ENCODE results near the gene CSK.
"Not testable (repeated sequence)": the region's sequence is repeated elsewhere in the genome, so short reads cannot be mapped to it uniquely, and the experiment has no call there.

CSK gene

GRCh38 chr15:74770211-74770903 lies 11.5 kb upstream of the CSK start:
- DNase-seq (ENCODE audit: low read depth) = no peak

GRCh38 chr15:74773329-74773728 lies 8.6 kb upstream of the CSK start:
- no peak for DNase-seq (ENCODE audit: low read depth)

DNA sequence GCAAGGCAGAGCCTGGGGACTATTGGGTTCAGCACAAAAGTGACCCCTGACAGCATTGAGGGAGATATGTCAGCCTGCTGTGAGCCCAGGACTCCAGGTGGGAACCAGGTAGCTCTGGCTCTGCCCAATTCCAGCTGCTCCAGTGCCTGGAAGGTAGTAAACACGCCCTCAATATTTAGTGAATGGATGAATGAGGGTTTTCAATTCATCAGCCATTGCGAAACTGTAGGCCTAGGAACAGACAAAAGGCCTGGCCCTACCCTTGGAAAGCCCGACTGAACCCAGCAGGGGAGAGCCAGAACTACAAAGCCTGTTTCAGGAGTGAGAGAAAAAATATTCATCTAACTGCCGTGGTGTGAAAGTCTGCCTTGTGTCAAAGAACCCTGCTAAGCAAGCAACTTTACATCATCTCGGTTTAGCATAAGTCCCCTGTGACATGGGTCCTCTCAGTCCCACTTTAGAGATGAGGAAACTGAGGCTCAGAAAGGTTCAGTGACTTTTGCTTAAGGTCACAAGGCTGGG lies 8.1 kb upstream of the CSK start:
- no peak for DNase-seq (ENCODE audit: low read depth)

GRCh38 chr15:74775132-74775562 lies 6.7 kb upstream of the CSK start:
- no peak for DNase-seq (ENCODE audit: low read depth)

GRCh38 chr15:74775894-74776293 lies 6.0 kb upstream of the CSK start:
- DNase-seq (ENCODE audit: low read depth) = no peak

GRCh38 chr15:74776821-74777768 lies 4.8 kb upstream of the CSK start:
- peak; percentile 36 for DNase-seq (ENCODE audit: low read depth)

- DNase-seq (ENCODE audit: low read depth) = no peak
These were observed 3.9 kb upstream of the CSK start for GRCh38 chr15:74777769-74778598.

GRCh38 chr15:74778599-74778970 lies 3.3 kb upstream of the CSK start:
- no peak for DNase-seq (ENCODE audit: low read depth)

DNA sequence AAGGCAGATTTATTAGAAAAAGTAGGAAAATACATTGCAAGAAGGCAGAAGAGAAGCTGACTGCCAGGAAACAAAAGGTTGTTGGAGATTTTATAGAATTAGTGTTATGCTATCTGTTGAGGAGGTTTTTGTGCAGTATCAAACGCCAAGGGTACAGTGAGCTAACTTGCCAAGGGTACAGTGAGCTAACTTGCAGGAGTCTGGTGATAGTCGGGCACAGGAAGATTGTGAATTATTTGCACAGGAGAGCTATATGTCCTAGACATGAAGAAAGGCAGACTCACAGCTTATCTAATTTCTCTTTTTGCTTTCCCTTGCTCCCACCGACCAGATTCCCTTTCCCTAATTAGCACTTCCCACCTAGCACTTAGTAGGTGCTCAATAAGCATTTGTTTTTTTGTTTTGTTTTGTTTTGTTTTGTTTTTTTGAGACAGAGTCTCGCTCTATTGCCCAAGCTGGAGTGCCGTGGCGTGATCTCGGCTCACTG lies 2.7 kb upstream of the CSK start:
- DNase-seq (ENCODE audit: low read depth) = no peak

DNA sequence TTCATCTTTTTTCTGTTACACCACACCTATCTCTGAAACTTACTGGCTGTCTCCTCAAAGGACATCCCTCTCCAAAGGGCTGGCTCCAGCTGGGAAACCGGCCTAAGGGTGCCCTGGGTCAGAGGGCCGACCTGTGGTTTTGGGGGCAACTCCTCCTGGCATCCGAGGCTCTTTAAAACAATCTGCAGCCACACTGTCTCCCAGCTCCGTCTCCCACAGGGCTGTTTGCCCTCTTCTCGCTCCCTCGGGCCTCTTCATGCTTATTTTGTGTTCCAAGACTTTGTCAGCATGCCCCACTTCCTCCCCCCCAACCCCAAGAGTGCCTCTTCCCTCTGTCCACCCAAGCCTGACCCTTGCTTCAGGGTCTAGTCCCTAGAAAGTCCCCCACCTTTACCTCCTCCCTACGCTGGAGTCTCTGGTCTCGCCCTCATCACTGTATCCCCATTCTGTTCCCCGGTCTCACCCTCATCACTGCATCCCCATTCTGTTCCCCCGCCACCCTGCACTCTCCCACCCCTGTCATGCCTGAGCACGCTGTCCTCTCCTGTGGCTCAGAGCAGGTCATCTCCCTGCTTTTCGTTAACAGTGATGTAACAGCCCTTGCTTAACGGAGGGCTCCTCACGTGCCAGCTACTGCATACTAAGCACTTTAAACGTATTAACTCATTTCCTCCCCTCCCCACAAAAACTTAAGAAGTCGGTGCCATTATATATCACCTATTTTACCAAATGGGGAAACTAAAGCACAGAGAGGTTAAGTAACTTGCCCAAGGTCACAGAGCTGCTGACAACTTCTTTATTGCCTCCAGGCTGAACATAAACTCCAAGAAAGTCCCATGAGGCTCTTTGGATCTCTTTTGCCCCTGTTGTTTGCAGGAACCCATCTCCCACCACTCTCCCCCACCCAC lies 1.1 kb upstream of the CSK start:
- DNase-seq (ENCODE audit: low read depth) = no peak

- DNase-seq (ENCODE audit: low read depth) = peak; percentile 48
These were observed 585 bp downstream of the CSK start for GRCh38 chr15:74782259-74783071.

DNA sequence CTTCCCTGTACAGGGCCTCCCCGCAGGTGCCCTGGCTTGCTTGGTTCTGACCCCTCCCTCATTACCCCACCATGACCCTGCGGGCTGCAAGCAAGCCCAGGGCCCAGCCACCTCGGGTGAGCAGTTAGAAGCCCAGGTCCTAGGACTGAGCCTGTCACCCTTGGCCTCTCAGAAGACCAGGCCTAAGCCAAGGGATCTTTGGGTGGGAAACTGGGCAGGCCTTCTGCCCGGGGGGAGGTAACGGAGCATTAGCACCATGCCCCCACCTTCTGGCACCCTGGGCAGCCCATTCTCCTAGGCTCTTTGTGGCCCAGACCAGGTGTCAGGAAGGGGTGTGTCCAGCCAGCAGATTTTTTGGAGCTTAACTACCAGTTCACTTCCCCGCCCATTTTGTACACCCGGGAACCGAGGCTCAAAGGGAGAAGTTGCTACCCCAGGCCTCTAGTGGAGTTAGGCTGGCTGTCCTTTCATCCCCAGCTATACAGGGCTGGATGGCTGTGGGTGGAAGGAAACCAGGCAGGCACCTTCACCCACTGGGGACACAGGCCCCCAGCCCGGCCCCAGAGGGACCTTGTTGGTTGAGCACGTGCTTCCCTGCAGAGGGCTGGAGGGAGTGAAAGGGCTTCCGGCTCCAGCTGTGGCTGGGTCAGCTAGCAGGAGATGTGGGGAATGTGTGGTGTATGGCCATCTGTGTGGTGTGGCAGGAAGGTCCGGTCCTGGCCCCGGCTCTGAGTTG lies 1.4 kb downstream of the CSK start:
- DNase-seq (ENCODE audit: low read depth) = peak; percentile 34

- no peak for DNase-seq (ENCODE audit: low read depth)
These were observed 1.9 kb downstream of the CSK start for GRCh38 chr15:74783808-74784175.

GRCh38 chr15:74784426-74785193 lies 2.7 kb downstream of the CSK start:
- DNase-seq (ENCODE audit: low read depth) = no peak

DNA sequence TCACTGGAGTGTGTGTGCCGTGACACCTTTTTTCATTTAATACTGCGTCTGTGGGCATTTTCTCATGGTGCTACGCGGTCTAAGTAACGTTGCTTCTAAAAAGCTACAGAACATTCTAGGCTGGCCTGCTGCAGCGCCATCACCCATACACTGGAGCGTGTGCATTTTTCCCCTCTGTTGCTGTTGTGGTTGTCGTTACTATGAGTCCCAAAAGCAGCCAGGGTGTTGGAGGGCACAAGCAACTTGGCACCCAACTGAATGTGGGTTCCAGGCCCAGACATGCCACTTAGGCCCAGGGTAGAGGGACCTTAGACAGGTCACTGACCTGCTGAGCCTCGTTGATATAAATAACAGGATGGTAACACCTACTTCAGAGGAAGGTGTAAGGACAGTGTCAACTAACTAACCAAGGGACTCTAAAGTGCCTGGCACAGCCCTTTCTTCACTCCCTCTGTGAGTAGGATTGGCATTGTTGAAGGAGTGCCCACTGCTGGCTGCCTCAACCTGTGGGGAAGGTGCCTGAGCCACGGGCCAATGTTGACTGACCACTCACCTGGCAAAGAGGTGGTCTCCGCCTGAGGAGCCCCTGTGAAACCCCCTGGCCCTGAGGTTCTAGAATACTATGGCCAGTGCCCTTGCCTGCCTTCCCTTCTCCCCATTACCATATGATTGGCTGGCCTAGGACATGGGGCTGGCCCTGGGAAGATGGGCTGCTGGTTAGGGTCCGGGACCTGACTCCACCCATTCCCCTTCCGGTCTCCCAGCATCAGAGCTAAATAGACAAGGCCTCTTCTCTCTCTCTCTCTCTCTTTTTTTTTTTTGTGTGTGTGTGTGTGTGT lies 3.5 kb downstream of the CSK start:
- peak; percentile 40 for DNase-seq (ENCODE audit: low read depth)

GRCh38 chr15:74786081-74786480 lies 4.2 kb downstream of the CSK start:
- not testable (repeated sequence) for DNase-seq (ENCODE audit: low read depth)

- DNase-seq (ENCODE audit: low read depth) = no peak
These were observed 4.8 kb downstream of the CSK start for GRCh38 chr15:74786551-74787165.
